GM18498 (cell line): ENCODE measurements around the gene RAB40A.

Source experiments
- ATAC-seq: cut with Tn5 transposase; IDR thresholded peaks from one replicate; pipeline ENCODE4 v1.9.1; 2021; ENCODE audit warnings: mild to moderate bottlenecking, moderate library complexity; ENCODE audit not compliant: unreplicated experiment

The RAB40A gene

GRCh38 chrX:103519389-103519788 lies at the start of gene RAB40A:
RAB40A (minus strand) TSS chrX:103519489; CDS start chrX:103500756, 18,733 bp downstream.
- ATAC-seq, result no peak

DNA sequence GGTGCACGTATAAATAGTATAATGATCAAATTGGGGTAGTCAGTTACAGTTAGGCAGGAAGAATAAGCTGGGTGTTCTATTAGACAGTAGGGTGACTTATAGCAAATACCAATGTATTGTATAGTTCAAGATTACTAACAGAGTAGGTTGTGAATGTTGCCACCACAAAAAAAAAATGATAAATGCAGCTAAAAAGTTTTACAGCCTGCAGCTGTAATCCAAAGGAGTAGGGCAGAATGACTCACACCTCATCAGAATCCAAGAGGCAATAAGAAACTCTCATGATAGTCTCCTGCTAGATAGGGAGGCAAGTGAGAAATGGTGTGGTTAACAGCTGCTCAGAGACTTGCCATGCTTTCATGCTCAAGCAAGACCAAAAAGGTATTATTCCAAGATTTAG lies 46.5 kb upstream of the RAB40A start:
- ATAC-seq, result peak; percentile 53

GRCh38 chrX:103565197-103565596 lies 45.9 kb upstream of the RAB40A start:
- peak; percentile 69 for ATAC-seq

- ATAC-seq, result no peak
These were observed 43.5 kb upstream of the RAB40A start for GRCh38 chrX:103562801-103563200.

GRCh38 chrX:103560256-103560655 lies 41.0 kb upstream of the RAB40A start:
- ATAC-seq, result no peak

DNA sequence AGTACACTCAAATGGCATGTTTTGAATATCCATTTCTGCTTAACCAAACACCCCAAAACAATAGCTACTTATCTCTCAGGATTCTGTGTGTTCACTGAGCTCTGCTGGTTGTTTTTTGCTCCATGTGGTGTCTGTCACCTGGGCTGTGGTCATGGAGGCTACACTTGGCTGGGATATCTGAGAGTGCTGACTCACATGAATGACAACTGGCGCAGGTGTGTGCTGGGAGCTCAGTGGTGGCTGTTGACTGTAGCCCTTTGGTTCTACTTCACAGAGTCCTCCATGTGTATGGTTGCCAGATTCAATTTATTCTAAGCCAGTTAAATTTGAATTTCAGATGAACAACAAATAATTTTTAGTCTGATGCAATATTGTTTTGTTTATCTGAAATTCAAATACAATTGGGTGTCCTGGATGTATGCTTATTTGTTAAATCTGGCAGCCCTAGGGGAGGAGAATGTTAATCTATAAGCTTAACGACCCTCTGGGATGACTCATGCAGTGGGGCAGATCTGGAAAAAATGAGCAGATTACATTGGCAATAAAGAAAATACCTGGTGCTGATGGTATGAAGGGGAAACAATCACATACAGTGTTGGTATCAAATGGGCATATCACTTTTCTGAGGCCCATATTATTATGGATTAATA lies 37.8 kb upstream of the RAB40A start:
- no peak for ATAC-seq

GRCh38 chrX:103554687-103555424 lies 35.6 kb upstream of the RAB40A start:
- ATAC-seq, result peak; percentile 98

GRCh38 chrX:103552236-103552635 lies 32.9 kb upstream of the RAB40A start:
- no peak for ATAC-seq

DNA sequence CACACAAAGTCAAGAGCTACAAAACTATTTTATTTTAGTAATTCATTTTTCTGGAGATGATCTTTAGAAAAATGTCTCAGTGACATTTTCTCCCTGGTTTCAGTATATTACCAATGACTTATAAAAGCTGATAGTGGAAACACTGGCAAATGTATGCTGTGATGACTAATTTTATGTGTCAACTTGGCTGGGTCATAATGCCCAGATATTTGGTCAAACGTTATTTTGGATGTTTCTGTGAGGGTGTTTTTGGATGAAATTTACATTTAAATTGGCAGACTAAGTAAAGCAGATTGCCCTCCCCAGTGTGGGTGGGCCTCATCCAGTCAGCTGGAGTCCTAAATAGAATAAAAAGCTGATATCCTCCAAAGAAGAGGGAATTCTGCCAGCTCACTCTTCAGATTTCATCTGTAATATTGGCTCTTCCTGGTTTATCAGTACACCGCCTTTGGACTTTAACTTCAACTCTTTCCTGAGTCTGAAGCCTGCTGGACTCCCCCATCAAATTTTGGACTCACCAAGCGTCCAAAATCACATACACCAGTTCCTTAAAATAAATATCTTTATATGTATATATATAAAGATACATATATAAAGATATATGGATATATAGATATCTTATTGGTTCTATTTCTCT lies 31.2 kb upstream of the RAB40A start:
- no peak for ATAC-seq

DNA sequence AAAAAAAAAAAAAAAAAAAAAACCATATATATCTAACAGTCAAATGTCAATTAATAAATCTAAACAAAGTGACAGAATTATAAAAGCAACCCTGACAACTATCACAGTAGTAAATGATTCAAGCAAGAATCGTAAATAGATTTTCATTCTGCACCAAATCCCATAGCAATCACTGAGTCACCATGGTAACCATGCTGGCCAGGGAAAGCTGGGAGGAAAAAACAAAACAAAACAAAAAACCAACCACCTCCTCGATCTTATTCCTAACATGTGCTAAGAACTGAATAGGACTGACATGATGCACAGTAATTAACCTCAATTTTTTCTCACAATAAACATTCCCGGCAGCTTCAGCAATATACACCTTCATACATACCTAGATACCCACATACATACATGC lies 30.6 kb upstream of the RAB40A start:
- no peak for ATAC-seq

GRCh38 chrX:103540145-103540544 lies 20.9 kb upstream of the RAB40A start:
- ATAC-seq, result no peak

GRCh38 chrX:103539695-103540094 lies 20.4 kb upstream of the RAB40A start:
- no peak for ATAC-seq

DNA sequence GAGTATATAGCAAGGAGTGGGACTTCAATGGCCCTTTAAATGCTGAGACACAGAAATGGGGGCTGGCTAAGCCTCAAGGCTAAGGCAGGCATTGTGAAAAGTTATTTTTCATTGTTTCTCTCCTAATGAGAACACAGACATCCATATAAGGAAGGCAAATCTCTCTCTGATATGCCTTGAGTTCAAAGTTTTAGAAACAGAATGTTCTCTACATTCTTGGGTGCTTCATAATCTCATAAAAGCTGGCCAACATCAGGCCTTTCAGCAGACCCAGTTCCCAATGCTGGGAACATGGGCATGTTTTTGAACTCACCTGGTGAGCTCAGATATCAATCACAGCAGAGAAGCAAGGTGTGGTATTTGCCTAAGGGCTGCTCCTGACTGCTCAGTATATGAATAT lies 19.4 kb upstream of the RAB40A start:
- ATAC-seq, result no peak

DNA sequence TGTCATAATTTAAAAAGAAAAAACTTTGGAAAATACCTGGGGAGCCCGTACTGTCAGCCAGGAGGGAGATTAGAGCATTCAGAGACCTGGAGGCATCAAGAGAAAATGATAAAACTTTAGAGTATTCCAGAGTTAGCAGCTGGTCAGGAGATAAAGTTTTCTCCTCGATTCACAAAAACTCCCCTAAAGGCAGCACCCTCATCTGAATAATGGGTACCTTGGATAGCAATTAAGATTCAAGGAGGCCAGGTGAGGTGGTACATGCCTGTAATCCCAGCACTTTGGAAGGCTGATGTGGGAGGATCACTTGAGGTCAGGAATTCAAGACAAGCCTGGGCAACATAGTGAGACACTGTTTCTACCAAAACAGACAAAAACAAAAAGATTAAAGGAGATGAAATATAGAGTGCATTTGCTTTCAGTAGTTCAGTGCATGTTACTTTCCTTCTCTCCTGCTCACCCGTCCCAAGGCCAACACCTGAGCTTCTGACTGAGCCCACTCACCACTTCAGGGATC lies 18.6 kb upstream of the RAB40A start:
- no peak for ATAC-seq

DNA sequence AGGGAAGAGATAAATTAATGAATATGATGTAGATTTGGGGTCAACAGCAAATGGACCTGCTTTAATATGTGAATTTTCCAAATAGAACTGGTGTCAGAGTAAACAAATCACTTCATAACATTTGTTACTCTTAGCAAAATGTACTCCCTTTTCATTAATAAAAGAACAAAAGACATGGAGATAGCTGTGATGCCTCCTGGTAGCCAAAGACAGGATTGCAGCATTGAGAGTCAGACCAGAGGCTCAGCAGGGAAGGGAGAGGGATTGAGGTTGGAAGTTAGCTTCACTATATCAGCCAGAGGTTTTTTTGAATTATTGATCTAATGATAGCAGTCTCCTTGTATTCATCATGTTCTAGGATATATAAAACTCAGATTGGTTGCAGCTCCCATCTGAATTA lies 17.4 kb upstream of the RAB40A start:
- ATAC-seq, result no peak

GRCh38 chrX:103536071-103536470 lies 16.8 kb upstream of the RAB40A start:
- ATAC-seq, result no peak

DNA sequence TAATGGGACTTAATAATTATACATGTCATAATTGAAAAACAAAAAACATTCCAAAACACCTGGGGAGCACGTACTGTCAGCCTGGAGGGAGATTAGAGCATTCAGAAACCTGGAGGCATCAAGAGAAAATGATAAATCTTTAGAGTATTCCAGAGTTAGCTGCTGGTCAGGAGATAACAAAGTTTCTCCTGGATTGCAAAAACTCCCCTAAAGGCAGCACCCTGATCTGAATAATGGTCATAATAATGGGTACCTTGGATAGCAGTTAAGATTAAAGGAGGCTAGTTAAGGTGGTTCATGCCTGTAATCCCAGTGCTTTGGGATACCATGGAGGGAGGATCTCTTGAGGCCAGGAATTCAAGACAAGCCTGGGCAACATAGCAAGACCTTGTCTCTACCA lies 15.9 kb upstream of the RAB40A start:
- no peak for ATAC-seq

- peak; percentile 51 for ATAC-seq
These were observed 14.4 kb upstream of the RAB40A start for GRCh38 chrX:103533511-103534216.

DNA sequence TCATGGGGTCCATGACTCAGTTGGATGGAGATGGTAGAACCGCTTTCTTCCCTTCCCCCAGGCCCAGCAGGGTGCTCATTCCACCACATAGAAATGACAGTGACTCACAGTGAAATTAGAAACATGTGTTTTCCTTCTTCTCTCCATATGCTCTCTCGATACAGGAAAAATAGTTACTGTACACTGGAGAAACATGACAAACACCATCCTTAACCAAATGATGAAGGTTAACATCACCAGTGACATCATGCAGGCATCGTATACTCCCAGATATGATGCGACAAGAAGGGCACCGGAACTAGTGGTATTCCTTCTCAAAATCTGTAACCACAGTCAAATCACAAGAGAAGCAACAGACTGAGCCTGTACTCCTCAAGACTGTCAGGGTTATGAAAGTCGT lies 11.7 kb upstream of the RAB40A start:
- ATAC-seq, result no peak

- no peak for ATAC-seq
These were observed 11.3 kb upstream of the RAB40A start for GRCh38 chrX:103530545-103530944.

DNA sequence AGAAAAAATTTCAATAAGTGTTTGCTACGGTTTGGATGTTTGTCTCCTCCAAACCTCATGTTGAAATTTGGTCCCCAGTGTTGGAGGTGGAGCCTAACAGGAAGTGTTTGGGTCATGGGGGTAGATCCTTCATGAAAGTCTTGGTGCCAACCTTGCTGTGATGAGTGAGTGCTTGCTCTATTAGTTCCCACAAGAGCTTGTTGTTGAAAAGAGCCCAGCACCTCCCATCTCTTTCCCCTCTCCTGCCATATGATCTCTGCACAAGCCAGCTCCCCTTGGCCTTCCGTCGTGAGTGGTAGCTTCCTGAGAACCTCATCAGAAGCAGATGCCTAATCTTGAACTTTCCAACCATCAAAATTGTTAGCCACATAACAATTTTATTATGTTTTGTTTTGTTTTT lies 10.3 kb upstream of the RAB40A start:
- ATAC-seq, result no peak
